Left kidney (tissue), 2 donors: ENCODE measurements around the gene CTNNA2. TPM values are rescaled to one million over a fixed set of nuclear protein-coding genes. Genes with fewer than 3 reads are reported as not detected.
A peak's percentile ranks its signal among the peaks of the same experiment; 100 is the strongest.

Experiments
- DNase-seq: peaks from one replicate; pipeline ENCODE4 v3.0.0-alpha.2; 2013
- polyA plus RNA-seq: library from polyadenylated mRNA; unstranded; fragments of 120-200 nt; gene quantifications from one replicate; pipeline ENCODE4 v1.2.1, GENCODE V29; 2013; ENCODE audit not compliant: insufficient read length

Gene CTNNA2
- polyA plus RNA-seq, 1 donor: 3.9 TPM

GRCh38 chr2:80496346-80496745 is 983.5 kb downstream of the CTNNA2 start:
- no peak for DNase-seq

GRCh38 chr2:80496775-80497174 is 983.9 kb downstream of the CTNNA2 start:
- no peak for DNase-seq

GRCh38 chr2:80499095-80499494 is 986.2 kb downstream of the CTNNA2 start:
- DNase-seq: peak; percentile 32

- DNase-seq: no peak
Observed at GRCh38 chr2:80501874-80502624, 989.2 kb downstream of the CTNNA2 start.

GRCh38 chr2:80506563-80506962 is 993.7 kb downstream of the CTNNA2 start:
- no peak for DNase-seq

- DNase-seq: no peak
Observed at GRCh38 chr2:80510716-80511115, 997.9 kb downstream of the CTNNA2 start.

- no peak for DNase-seq
Observed at GRCh38 chr2:80515964-80516363, 1003.1 kb downstream of the CTNNA2 start.

- peak; percentile 64 for DNase-seq
Observed at GRCh38 chr2:80517316-80517715, 1004.5 kb downstream of the CTNNA2 start.

- no peak for DNase-seq
Observed at GRCh38 chr2:80519121-80519643, 1006.3 kb downstream of the CTNNA2 start.

GRCh38 chr2:80519699-80520291 is 1006.9 kb downstream of the CTNNA2 start:
- DNase-seq: no peak

GRCh38 chr2:80525152-80525551 is 1012.3 kb downstream of the CTNNA2 start:
- DNase-seq: no peak

- no peak for DNase-seq
Observed at GRCh38 chr2:80527119-80527518, 1014.3 kb downstream of the CTNNA2 start.

- no peak for DNase-seq
Observed at GRCh38 chr2:80529466-80530165, 1016.8 kb downstream of the CTNNA2 start.

- no peak for DNase-seq
Observed at GRCh38 chr2:80530442-80531064, 1017.7 kb downstream of the CTNNA2 start.

- no peak for DNase-seq
Observed at GRCh38 chr2:80531319-80531718, 1018.5 kb downstream of the CTNNA2 start.

GRCh38 chr2:80545420-80546210 is 1032.8 kb downstream of the CTNNA2 start:
- no peak for DNase-seq

- no peak for DNase-seq
Observed at GRCh38 chr2:80546766-80547165, 1033.9 kb downstream of the CTNNA2 start.

- no peak for DNase-seq
Observed at GRCh38 chr2:80547344-80547743, 1034.5 kb downstream of the CTNNA2 start.

GRCh38 chr2:80548469-80548868 is 1035.6 kb downstream of the CTNNA2 start:
- DNase-seq: no peak

GRCh38 chr2:80549901-80550300 is 1037.0 kb downstream of the CTNNA2 start:
- no peak for DNase-seq

- no peak for DNase-seq
Observed at GRCh38 chr2:80560326-80560725, 1047.5 kb downstream of the CTNNA2 start.

GRCh38 chr2:80568011-80568410 is 1055.2 kb downstream of the CTNNA2 start:
- peak; percentile 73 for DNase-seq
